HG03442 (cell line): ENCODE results near the gene GCNT1.
"Not testable (repeated sequence)": the region's sequence is repeated elsewhere in the genome, so short reads cannot be mapped to it uniquely, and the experiment has no call there.

Experiments used
- ATAC-seq: cut with Tn5 transposase; IDR thresholded peaks from one replicate; pipeline ENCODE4 v1.9.1; 2021; ENCODE audit warnings: mild to moderate bottlenecking, moderate library complexity; ENCODE audit not compliant: unreplicated experiment

The GCNT1 gene

DNA sequence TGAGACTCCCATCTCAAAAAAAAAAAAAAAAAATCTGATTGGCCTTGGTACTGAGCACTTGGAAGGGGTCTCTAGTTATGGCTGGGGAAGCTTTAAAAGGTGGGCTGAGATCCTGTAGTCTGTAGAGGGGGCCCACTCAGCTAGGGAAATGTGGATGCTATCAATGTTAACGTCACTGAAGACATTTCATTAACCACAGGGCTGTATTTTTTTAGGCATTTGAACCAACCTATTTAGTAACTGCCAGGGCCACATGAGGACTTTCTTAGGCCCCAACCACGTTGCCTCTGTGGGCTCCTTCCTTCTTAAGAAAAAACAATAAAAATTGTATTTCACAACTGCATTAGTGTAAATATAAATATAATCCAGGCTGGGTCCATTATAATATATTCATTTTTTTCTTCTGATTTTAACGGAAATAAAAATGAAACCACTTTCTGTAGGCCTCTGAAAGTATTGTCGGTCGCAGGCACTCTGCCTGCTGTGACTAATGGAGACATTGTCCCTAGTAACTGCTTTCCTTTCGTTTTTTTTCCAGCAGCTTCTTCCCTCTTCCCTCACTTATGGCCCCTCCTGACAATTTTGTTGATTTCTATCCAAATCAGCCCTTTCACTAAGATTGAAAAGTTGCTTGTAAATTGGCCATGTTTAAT lies 71.6 kb downstream of the GCNT1 start:
- ATAC-seq, result no peak

DNA sequence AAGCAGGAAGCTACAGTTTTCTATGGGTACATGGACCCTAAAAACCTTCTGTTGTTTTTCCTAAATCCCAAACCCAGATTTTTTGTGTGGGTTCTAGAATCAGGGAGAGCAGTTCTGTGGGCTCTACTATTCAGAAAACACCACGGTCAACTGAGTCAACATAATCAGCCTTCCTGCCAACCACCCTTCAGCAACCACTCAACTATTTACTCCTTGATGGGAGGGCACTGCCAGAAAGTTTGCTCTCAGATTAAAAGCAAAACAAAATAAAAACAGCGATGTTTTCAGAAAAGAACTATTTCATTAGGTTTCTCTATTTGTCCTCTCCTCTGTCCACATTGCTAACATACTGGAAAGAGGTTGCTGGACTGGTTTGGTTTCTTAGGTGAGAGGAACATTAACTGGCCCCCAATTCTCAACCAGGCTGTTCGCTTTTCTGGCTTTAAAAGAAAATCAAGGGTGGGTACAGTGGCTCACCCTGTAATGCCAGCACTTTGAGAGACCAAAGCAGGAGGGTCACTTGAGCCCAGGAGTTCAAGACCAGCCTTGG lies 72.3 kb downstream of the GCNT1 start:
- ATAC-seq, result no peak

DNA sequence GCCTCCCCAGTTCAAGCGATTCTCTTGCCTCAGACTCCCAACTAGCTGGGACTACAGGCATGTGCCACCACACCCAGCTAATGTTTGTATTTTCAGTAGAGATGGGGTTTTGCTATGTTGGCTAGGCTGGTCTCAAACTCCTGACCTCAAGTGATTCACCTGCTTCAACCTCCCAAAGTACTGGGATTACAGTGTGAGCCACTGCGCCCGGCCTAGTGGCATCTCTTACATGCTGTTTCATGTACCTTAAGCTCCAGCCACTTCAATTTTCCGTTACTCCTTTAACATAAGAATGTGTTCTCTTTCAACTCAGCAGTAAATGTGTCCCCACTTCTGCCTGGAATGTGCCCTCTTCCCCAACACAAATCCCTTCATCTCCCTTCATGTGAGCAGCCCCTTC lies 73.9 kb downstream of the GCNT1 start:
- not testable (repeated sequence) for ATAC-seq

DNA sequence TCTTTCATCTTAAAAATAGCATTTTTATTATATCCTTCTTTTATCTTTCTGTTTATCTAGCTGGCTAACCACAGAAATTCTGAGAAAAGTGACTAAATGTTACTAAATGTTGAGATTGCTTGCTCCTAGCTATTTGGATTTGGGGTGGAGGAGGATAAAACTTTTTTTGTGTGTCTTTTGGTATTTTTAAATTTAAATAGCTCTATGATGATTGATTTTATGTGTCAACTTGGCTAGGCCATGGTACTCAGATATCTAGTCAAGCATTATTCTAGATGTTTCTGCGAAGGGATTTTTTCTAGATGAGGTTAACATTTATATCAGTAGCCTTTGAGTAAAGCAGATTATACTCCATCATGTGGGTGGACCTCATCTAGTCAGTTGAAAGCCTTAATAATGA lies 75.0 kb downstream of the GCNT1 start:
- ATAC-seq, result no peak

DNA sequence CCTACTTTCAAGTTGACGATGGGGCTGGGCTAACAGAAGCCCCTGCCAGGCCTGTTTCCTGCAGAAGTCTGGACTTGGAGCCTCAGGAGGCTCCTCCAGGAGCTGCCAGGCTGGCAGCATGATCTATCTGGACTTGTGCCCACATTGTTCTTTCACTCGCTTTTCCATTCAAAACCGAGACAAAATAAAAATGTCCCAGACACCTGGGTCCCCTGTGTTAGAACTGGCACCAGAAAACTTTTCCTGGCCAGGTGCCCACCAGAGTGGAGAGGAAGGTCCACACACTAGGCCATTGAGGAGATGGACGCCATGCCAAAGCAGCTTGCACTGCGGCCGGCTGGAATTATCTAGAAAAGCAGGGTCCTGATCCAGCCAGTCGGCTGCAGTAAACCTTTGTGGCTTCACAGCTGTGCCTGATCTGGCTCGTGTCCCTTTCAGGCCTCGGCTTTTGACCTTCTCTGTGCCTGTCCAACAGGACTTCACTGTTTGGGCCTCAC lies 78.2 kb downstream of the GCNT1 start:
- ATAC-seq, result no peak

- ATAC-seq, result no peak
These were observed 80.2 kb downstream of the GCNT1 start for GRCh38 chr9:76539180-76539579.

DNA sequence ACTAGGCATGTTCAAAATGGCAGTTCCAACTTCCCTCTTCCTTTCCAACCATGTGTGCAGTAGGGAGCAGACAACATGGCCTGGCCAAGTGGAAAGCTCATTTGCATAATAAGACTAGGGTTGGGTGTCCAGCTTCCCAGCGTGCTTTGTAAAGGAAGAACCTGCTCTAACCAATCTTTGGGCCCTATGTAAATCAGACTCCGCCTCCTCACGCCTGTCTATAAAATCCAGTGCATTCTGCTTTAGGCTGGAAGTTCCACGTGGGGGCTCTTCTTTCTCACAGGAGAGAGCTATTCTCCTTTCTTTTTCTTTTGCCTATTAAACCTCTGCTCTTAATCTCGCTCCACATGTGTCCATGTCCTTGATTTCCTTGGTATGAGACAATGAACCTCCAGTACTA lies 83.4 kb downstream of the GCNT1 start:
- no peak for ATAC-seq

DNA sequence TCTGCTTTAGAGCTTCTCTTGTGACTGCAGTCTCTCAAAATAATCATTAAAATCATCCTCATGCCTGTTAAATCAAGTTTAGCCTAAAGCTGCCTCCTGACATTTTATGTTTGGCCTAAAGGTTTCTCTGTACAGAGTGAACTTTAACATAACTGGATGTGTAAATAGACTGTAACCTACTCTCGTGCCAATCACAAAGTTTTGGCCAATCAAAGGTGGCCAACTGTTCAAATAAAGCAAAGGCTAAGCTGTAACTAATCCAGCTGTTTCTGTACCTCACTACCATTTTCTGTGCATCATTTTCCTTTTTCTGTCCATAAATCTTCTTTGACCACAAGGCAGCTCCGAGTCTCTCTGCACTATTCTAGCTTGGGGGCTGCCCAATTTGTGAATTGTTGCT lies 86.2 kb downstream of the GCNT1 start:
- no peak for ATAC-seq

GRCh38 chr9:76552181-76552580 lies 93.2 kb downstream of the GCNT1 start:
- no peak for ATAC-seq

DNA sequence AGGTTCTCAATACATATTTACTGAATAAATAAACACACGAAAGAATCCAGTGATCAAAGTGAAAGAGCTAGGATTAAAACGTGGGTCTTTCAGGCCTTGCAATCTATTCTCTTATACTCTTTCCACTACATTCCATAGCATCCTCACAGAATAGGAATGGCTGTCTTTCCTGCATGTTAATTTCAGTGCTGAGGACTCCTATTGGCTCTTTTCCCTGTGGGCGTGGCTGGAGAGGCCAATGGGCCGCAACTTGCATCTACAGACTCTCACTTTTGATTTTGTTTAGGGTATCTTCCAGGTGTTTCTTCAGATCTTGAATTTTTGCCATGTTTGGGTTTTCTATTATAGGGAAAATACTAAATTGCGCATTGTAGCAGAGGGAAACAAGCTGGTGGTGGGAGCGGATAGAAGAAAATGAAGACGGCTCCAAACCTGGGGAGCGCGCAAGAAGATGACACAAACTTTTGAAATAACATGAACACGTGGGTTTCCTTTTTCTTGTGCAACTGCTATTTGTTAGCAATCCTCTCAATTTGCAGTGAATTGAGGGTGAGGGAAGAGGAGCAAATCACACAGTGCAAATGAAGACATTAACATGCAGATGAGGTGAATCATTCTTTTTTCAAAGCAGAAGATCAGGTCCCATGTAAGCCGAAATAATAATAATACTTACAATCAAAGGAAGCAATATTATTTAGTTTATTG lies 93.9 kb downstream of the GCNT1 start:
- ATAC-seq, result no peak

GRCh38 chr9:76553680-76554079 lies 94.7 kb downstream of the GCNT1 start:
- no peak for ATAC-seq
